Activated CD4-positive, alpha-beta T cell treated with anti-CD3 and anti-CD28 coated beads, Interleukin-10, Interleukin-2, amounts not matched to agents 100 ng/mL and 50 ng/mL, durations not matched to agents 16 hours and 8 hours (primary cell): ENCODE data around the gene SP9.
"Not testable (repeated sequence)": the region's sequence is repeated elsewhere in the genome, so short reads cannot be mapped to it uniquely, and the experiment has no call there.

Experiments
- DNase-seq: peaks from one replicate; pipeline ENCODE4 v3.0.0-alpha.2; 2020

The SP9 gene

DNA sequence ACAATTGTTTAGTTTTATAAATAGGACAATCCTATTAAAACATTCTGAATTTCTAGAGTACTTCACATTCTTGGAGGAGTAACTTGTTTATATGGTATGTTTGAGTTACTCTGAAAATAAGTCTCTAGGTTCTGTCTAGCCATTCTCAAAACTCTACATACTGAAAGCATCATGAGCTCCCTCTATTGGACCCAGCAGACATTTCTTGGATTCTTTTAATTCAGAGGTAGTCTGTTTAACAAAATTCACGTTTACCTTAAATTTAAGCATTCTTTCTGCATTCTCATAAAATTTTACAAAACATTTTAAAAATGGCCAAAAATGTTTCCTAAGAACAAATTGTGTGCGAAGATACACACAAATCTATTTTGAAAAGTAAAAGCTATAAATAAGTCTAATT is 15.3 kb downstream of the SP9 start:
- DNase-seq: no peak

- DNase-seq: no peak
These were observed 15.9 kb downstream of the SP9 start for GRCh38 chr2:174350593-174351181.

GRCh38 chr2:174353004-174353403 is 18.2 kb downstream of the SP9 start:
- DNase-seq: no peak

DNA sequence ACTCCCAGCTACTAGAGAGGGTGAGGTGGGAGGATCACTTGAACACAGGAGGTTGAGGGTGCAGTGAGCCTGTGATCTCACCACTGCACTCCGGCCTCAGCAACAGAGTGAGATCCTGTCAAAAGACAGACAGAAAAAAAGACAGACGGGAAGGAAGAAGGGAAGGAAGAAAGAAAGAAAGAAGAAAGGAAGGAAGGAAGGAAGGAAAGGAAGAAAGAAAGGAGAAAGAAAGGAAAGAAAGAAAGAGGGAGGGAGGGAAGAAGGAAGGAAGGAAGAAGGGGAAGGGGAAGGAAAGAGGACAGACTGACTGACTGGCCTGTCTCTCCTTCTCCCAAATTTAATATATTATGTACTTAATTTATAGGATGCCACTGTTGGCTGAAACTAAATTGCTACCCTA is 21.6 kb downstream of the SP9 start:
- DNase-seq: no peak

DNA sequence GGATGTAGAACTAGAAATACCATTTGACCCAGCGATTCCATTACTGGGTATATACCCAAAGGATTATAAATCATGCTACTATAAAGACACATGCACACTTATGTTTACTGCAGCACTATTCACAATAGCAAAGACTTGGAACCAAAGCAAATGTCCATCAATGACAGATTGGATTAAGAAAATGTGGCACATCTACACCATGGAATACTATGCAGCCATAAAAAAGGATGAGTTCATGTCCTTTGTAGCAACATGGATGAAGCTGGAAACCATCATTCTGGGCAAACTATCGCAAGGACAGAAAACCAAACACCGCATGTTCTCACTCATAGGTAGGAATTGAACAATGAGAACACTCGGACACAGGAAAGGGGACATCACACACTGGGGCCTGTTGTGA is 24.9 kb downstream of the SP9 start:
- DNase-seq: not testable (repeated sequence)

DNA sequence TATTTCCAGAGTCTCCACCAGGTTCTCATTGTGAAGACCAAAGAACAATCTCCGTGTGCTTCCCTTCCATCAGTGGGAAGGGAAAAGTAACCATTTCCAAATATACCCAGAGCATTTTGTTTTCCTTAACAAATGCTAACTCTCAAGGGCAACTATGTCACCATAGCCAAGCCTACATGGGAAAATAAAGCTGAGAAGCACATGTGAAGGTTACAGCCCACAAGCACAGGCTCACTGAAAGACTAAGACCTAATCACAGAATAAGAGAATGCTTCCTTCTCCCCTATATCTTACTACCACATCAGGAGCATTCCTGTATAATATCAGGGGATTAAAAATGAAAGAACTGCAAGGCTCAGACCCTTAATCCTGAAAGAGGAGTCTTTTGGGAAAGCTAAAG is 28.2 kb downstream of the SP9 start:
- DNase-seq: no peak

DNA sequence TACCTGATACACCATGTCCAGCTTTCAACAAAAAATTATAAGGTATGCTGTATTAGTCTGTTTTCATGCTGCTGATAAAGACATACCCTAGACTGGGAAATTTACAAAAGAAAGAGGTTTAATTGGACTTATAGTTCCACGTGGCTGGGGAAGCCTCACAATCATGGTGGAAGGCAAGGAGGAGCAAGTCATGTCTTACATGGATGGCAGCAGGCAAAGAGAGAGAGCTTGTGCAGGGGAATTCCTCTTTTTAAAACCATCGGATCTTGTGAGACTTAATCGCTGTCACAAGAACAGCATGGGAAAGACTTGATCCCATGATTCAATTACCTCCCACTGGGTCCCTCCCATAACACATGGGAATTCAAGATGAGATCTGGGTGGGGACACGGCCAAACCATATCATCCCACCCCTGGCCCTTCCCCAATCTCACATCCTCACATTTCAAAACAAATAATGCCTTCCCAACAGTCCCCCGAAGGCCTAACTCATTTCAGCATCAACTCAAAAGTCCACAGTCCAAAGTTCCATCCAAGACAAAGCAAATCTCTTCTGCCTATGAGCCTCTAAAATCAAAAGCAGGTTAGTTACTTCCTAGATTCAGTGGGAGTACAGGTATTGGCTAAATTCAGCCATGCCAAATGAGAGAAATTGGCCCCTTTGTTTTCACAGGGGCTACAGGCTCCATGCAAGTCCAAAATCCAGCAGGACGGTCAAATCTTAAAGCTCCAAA is 28.9 kb downstream of the SP9 start:
- not testable (repeated sequence) for DNase-seq

- no peak for DNase-seq
These were observed 29.9 kb downstream of the SP9 start for GRCh38 chr2:174364628-174365027.

DNA sequence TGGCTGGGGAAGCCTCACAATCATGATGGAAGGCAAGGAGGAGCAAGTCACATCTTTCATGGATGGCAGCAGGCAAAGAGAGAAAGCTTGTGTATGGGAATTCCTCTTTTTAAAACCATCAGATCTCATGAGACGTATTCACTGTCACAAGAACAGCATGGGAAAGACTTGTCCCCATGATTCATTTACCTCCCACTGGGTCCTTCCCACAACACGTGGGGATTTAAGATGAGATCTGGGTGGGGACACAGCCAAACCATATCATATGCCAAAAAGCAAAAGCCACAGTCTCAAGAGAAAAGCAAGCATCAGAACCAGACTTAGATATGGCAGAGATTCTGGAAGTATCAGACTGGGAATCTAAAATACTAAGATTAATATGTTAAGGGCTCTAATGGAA is 30.8 kb downstream of the SP9 start:
- DNase-seq: no peak

DNA sequence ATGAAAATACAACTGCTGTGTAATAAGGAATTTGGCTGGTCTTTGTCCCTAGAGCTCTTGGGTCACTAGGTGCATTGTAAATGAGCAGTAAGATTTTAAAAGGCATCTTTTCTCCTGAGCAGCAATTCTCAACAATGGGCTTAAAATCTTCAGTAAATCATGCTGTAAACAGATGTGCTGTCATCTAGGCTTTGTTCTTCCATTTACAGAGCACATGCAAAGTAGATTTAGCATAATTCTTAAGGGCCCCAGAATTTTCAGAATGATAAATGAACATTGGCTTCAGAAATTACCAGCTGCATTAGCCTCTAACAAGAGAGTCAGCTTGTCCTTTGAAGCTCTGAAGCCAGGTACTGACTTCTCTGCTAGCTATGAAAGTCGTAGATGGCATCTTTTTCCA is 33.9 kb downstream of the SP9 start:
- no peak for DNase-seq

DNA sequence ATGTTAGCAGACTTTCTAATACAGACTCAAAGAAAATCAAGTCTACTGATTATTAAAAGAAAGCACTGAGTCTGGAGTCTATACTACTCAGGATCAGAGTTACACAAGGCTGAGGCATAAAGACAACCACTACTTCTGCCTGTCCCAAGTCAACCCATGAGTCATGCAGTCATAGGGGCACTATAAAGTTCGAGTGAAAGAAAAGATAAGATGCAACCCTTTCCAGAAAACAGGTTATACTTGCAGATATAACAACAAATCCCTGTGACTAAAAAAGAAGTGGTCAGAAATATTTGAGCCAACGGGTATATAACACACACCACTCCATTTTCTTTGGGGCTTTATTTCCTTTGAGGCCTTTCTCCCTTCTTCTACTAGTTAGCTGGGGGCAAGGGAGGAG is 42.2 kb downstream of the SP9 start:
- DNase-seq: no peak

DNA sequence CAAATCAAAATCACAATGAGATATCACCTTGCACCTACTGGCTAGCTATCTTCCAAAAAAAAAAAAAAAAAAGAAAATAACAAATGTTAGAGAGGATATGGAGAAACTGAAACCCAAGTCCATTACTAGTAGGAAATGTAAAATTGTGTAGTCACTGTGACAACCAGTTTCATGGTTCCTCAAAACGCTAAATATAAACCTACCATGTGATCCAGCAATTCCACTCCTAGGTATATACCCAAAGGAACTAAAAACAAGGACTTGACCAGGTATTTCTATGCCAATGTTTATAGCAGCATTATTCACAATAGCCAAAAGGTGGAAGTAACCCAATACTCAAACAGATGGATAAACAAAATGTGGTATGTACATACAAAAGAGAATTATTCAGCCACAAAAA is 49.0 kb downstream of the SP9 start:
- DNase-seq: no peak

- DNase-seq: no peak
These were observed 50.4 kb downstream of the SP9 start for GRCh38 chr2:174385201-174385600.
